ENCODE data around the gene PERM1.

GRCh38 chr1:1001057-1001783, 19.3 kb upstream of the PERM1 start:
- no peak for TF ChIP-seq CTCF (optimal IDR thresholded peaks at IDR 0.05 in 1 of 3, IDR thresholded peaks at IDR 0.05 in 1 of 3, conservative IDR thresholded peaks at IDR 0.05 in 1 of 3; ENCODE audit: extremely low read depth in 1 of 3, insufficient read depth in 2 of 3, low read length in 3 of 3)
- TF ChIP-seq EZH2 (IDR thresholded peaks at IDR 0.05; ENCODE audit: low read length) = no peak

All from keratinocyte (primary cell).